SK-N-SH (cell line): ENCODE data around the gene EXOC3. TPM values are rescaled to one million over a fixed set of nuclear protein-coding genes. Genes with fewer than 3 reads are reported as not detected.

Experiments used
- CTCF ChIA-PET: fragments of 300-600, 350-600 bp; formaldehyde crosslinking; extraction: SDS; loops from one replicate; lab custom pipeline; 2021; lab: Yijun Ruan, JAX
- POLR2A ChIA-PET: fragments of 350-600 bp; sonication (Branson Sonifier 250); formaldehyde crosslinking; extraction: SDS; loops from one replicate; lab custom pipeline; 2020; ENCODE audit warnings: antibody characterized with exemption, inconsistent platforms; lab: Yijun Ruan, JAX
- DNase-seq: peaks from one replicate; pipeline ENCODE4 v3.0.0; 2012
- H2AFZ ChIP-seq: fragments of 200-600 bp; sonication (generic); 2 replicates; pipeline ENCODE4 v1.8.1; 2016; ENCODE audit warnings: antibody characterized with exemption, mild to moderate bottlenecking, low read depth
- H3F3A ChIP-seq: fragments of 200-600 bp; sonication (generic); replicated peaks from 2 replicates; pipeline ENCODE3; 2016; ENCODE audit warnings: antibody characterized with exemption, mild to moderate bottlenecking; ENCODE audit not compliant: insufficient read depth
- H3K27ac ChIP-seq, 2 experiments: fragments of 200-500 bp in 1 of 2; fragments of 200-600 bp in 1 of 2; sonication (Bioruptor generic) in 1 of 2; sonication (generic), shearing (Covaris generic) in 1 of 2; 2 replicates each; pipeline versions ENCODE4 v1.5.1 to v1.6.1; 2014 to 2016; ENCODE audit warnings: low read depth in 2 of 2, inconsistent platforms in 1 of 2, low read length in 1 of 2, mild to moderate bottlenecking in 1 of 2, mixed read lengths in 1 of 2
- H3K27me3 ChIP-seq: fragments of 200-600 bp; sonication (generic), shearing (Covaris generic); 2 replicates; pipeline ENCODE4 v1.6.1; 2016; ENCODE audit warnings: mixed run types; ENCODE audit not compliant: insufficient read depth
- H3K36me3 ChIP-seq, 2 experiments: fragments of 200-500 bp in 1 of 2; fragments of 200-600 bp in 1 of 2; sonication (Bioruptor generic) in 1 of 2; sonication (generic) in 1 of 2; replicated peaks in 1 of 2; 2 replicates each; pipeline versions ENCODE3 to v1.5.1; 2014 to 2016; ENCODE audit warnings: low read length in 1 of 2, mild to moderate bottlenecking in 1 of 2; ENCODE audit not compliant: insufficient read depth in 2 of 2, control insufficient read depth in 1 of 2
- H3K4me1 ChIP-seq, 2 experiments: fragments of 200-500 bp in 1 of 2; fragments of 200-600 bp in 1 of 2; sonication (Bioruptor generic) in 1 of 2; sonication (generic), shearing (Covaris generic) in 1 of 2; 2 replicates each; pipeline versions ENCODE4 v1.5.1 to v1.6.1; 2014 to 2016; ENCODE audit warnings: low read depth in 1 of 2, low read length in 1 of 2, mixed run types in 1 of 2; ENCODE audit not compliant: insufficient read depth in 2 of 2, control insufficient read depth in 1 of 2
- H3K4me2 ChIP-seq: fragments of 200-600 bp; sonication (generic), shearing (Covaris generic); 2 replicates; pipeline ENCODE4 v1.6.1; 2017; ENCODE audit warnings: mixed run types
- H3K4me3 ChIP-seq, 2 experiments: fragments of 200-500 bp in 1 of 2; fragments of 200-600 bp in 1 of 2; sonication (Bioruptor generic) in 1 of 2; sonication (generic), shearing (Covaris generic) in 1 of 2; 2 replicates each; pipeline versions ENCODE4 v1.5.1 to v1.8.1; 2014 to 2016; ENCODE audit warnings: low read depth in 2 of 2, inconsistent platforms in 1 of 2, low read length in 1 of 2, mild to moderate bottlenecking in 1 of 2, mixed read lengths in 1 of 2, moderate library complexity in 1 of 2
- H3K79me2 ChIP-seq: fragments of 200-600 bp; sonication (generic); 2 replicates; pipeline ENCODE4 v1.8.1; 2017; ENCODE audit warnings: mild to moderate bottlenecking; ENCODE audit not compliant: insufficient read depth
- H3K9ac ChIP-seq: fragments of 200-600 bp; sonication (generic); 2 replicates; pipeline ENCODE4 v1.6.1; 2017; ENCODE audit warnings: mixed run types
- H3K9me2 ChIP-seq: fragments of 200-600 bp; sonication (generic); 2 replicates; pipeline ENCODE4 v1.6.1; 2017; ENCODE audit warnings: mixed run types
- H3K9me3 ChIP-seq: fragments of 200-600 bp; sonication (generic); 2 replicates; pipeline ENCODE4 v1.6.1; 2017; ENCODE audit warnings: mixed run types, mild to moderate bottlenecking, moderate library complexity
- H4K20me1 ChIP-seq: fragments of 200-600 bp; sonication (generic); 2 replicates; pipeline ENCODE4 v1.6.1; 2017; ENCODE audit warnings: mild to moderate bottlenecking, mixed run types; ENCODE audit not compliant: insufficient read depth
- CHD2 ChIP-seq: fragments of 150-350 bp; IDR thresholded peaks from 2 replicates; pipeline ENCODE4 v1.6.1; 2018; ENCODE audit warnings: low read length; ENCODE audit not compliant: partially characterized antibody
- EP300 ChIP-seq, 2 experiments: IDR thresholded peaks; 2 replicates each; pipeline versions ENCODE4 v1.4.0 to v1.6.1; 2012; ENCODE audit warnings: borderline replicate concordance in 1 of 2, low read depth in 1 of 2, low read length in 1 of 2
- FOSL2 ChIP-seq: IDR thresholded peaks from 2 replicates; pipeline ENCODE4 v1.4.0; 2012; ENCODE audit warnings: low read depth, mild to moderate bottlenecking, moderate library complexity, borderline replicate concordance
- FOXJ3 ChIP-seq: sonication (generic); formaldehyde crosslinking; IDR thresholded peaks from 2 replicates; pipeline ENCODE4 v1.5.1; 2020; ENCODE audit warnings: mild to moderate bottlenecking, missing genetic modification reagents
- FOXM1 ChIP-seq: IDR thresholded peaks from 2 replicates; pipeline ENCODE4 v1.4.0; 2012; ENCODE audit warnings: low read depth, mild to moderate bottlenecking
- JUND ChIP-seq: IDR thresholded peaks from 2 replicates; pipeline ENCODE4 v1.4.0; 2012
- MEF2A ChIP-seq: IDR thresholded peaks from 2 replicates; pipeline ENCODE4 v1.4.0; 2012; ENCODE audit warnings: low read depth, borderline replicate concordance
- MXI1 ChIP-seq: IDR thresholded peaks from 2 replicates; pipeline ENCODE4 v1.6.1; 2012; ENCODE audit warnings: mild to moderate bottlenecking, low read depth, low read length, improper control_type of control experiment
- NFIC ChIP-seq: IDR thresholded peaks from 2 replicates; pipeline ENCODE4 v1.4.0; 2012; ENCODE audit warnings: borderline replicate concordance
- NRF1 ChIP-seq: IDR thresholded peaks from 2 replicates; pipeline ENCODE4 v1.6.1; 2012; ENCODE audit warnings: low read depth, mild to moderate bottlenecking, low read length
- POLR2AphosphoS5 ChIP-seq: IDR thresholded peaks from 2 replicates; pipeline ENCODE4 v1.6.1; 2012; ENCODE audit warnings: low read depth, low read length
- RAD21 ChIP-seq: IDR thresholded peaks from 2 replicates; pipeline ENCODE4 v1.6.1; 2012; ENCODE audit warnings: mild to moderate bottlenecking, low read length
- RFX5 ChIP-seq: IDR thresholded peaks from 2 replicates; pipeline ENCODE4 v1.6.1; 2012; ENCODE audit warnings: mild to moderate bottlenecking, improper control_type of control experiment, low read length
- RXRA ChIP-seq: IDR thresholded peaks from 2 replicates; pipeline ENCODE4 v1.4.0; 2012; ENCODE audit warnings: low read depth, mild to moderate bottlenecking, borderline replicate concordance
- SIN3A ChIP-seq: IDR thresholded peaks from 2 replicates; pipeline ENCODE4 v1.6.1; 2012; ENCODE audit warnings: low read depth, mild to moderate bottlenecking, low read length, moderate library complexity, borderline replicate concordance
- SMC3 ChIP-seq: IDR thresholded peaks from 2 replicates; pipeline ENCODE4 v1.6.1; 2012; ENCODE audit warnings: low read depth, low read length, improper control_type of control experiment
- TCF12 ChIP-seq: IDR thresholded peaks from 2 replicates; pipeline ENCODE4 v1.4.0; 2012
- USF1 ChIP-seq: IDR thresholded peaks from 2 replicates; pipeline ENCODE4 v1.4.0; 2012; ENCODE audit warnings: low read depth, borderline replicate concordance
- WGBS: methylation state at CpG from one replicate; pipeline ENCODE4 v1.1.6; 2017; ENCODE audit warnings: low lambda C conversion rate; 5-methylcytosine and 5-hydroxymethylcytosine counted together
- polyA plus RNA-seq, 3 experiments: library from polyadenylated mRNA; depleted of rRNA; stranded (reverse); fragments of >200 nt; gene quantifications; 2 replicates each; pipeline ENCODE4 v1.2.3, GENCODE V29; 2012
- TF ChIP-seq, protein P1 (sequence below): IDR thresholded peaks from 2 replicates; pipeline ENCODE4; 2012
- TF ChIP-seq, protein P2 (sequence below): IDR thresholded peaks from 2 replicates; pipeline ENCODE4 v1.4.0; 2012; ENCODE audit warnings: low read depth

Gene EXOC3
- polyA plus RNA-seq, 1 of the 3 experiments (the other 2 are of a cell fraction) = 25.7 TPM

DNA sequence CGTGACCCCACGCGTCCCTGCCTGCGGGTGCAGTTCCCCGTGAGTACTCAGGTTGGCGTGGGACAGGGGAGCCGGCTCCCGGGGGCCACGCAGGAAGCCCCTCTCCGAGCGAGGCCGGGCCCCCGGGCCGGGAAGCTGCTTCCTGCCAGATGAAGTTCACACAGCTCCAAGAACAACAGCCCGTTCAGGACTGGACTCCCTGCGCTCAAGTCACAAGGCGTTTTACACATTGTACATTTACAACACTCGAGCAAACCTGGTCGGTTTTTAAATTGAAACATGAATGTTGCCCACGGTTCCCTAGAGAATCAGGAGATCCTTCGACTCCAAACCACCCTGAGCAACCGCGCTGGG, 58.8 kb downstream of the EXOC3 start:
- no peaks in the 10 kb centered on the region for H3F3A ChIP-seq
- TF ChIP-seq MEF2A (no peak), RAD21 (no peak), POLR2AphosphoS5 (no peak), MXI1 (no peak), NFIC (no peak), EP300 (IDR thresholded peaks at IDR 0.05; ENCODE audit: borderline replicate concordance in 1 of 2, low read depth in 1 of 2, low read length in 1 of 2) (no peak), JUND (no peak), CHD2 (no peak), NRF1 (no peak)
- TF ChIP-seq, all 33 proteins: peak for 0
- Histone ChIP-seq H3K4me2 (no peak overlapping the region), H3K4me3 (no peak overlapping the region), H3K79me2 (no peaks in the 10 kb centered on the region), H3K9me3 (no peaks in the 10 kb centered on the region), H3K27me3 (peaks cover 22% of the 10 kb centered on the region; the same call in 1 of the 2 replicates), H2AFZ (no peak overlapping the region), H3K36me3 (no peaks in the 10 kb centered on the region), H3K9ac (no peak overlapping the region), H3K9me2 (no peaks in the 10 kb centered on the region), H4K20me1 (no peaks in the 10 kb centered on the region), H3K27ac (no peak overlapping the region), H3K4me1 (no peaks in the 10 kb centered on the region; a peak in 1 of 4 replicates)
- WGBS = 73% methylated on average over 7 of the region's 23 CpGs
- CTCF ChIA-PET = no interaction called here
- DNase-seq = no peak
- POLR2A ChIA-PET = no interaction called here

GRCh38 chr5:502325-503079, 59.5 kb downstream of the EXOC3 start:
- H3K36me3 ChIP-seq = no peaks in the 10 kb centered on the region
- no peaks in the 10 kb centered on the region; a peak in 1 of 4 replicates for H3K4me1 ChIP-seq
- POLR2A ChIA-PET = no interaction called here
- 75% methylated on average over 31 of the region's 36 CpGs for WGBS
- no peak for DNase-seq
- H3K9me3 ChIP-seq = no peaks in the 10 kb centered on the region
- TF ChIP-seq MXI1 = no peak
- no peak for TF ChIP-seq EP300 (IDR thresholded peaks at IDR 0.05; ENCODE audit: borderline replicate concordance in 1 of 2, low read depth in 1 of 2, low read length in 1 of 2)
- no peak for TF ChIP-seq FOSL2
- TF ChIP-seq RFX5 = no peak
- no peak for TF ChIP-seq MEF2A
- TF ChIP-seq FOXM1 = no peak
- TF ChIP-seq, protein P1, sequence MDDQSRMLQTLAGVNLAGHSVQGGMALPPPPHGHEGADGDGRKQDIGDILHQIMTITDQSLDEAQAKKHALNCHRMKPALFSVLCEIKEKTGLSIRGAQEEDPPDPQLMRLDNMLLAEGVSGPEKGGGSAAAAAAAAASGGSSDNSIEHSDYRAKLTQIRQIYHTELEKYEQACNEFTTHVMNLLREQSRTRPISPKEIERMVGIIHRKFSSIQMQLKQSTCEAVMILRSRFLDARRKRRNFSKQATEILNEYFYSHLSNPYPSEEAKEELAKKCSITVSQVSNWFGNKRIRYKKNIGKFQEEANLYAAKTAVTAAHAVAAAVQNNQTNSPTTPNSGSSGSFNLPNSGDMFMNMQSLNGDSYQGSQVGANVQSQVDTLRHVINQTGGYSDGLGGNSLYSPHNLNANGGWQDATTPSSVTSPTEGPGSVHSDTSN = no peak
- TF ChIP-seq USF1 = no peak
- TF ChIP-seq FOXJ3 (CRISPR knock-in tag) = no peak
- TF ChIP-seq, protein P2, sequence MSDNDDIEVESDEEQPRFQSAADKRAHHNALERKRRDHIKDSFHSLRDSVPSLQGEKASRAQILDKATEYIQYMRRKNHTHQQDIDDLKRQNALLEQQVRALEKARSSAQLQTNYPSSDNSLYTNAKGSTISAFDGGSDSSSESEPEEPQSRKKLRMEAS = no peak
- TF ChIP-seq TCF12 = no peak
- TF ChIP-seq NFIC = no peak
- no peak for TF ChIP-seq SIN3A
- TF ChIP-seq RXRA = no peak
- TF ChIP-seq SMC3 = no peak
- TF ChIP-seq, all 33 proteins: peak for 0
- Histone ChIP-seq H3K4me3 (no peak overlapping the region), H3K27me3 (peaks cover 16% of the 10 kb centered on the region; the same call in 1 of the 2 replicates), H3F3A (no peaks in the 10 kb centered on the region), H3K9me2 (no peaks in the 10 kb centered on the region), H2AFZ (no peak overlapping the region), H3K27ac (no peak overlapping the region), H3K4me2 (no peak overlapping the region), H3K9ac (no peak overlapping the region), H3K79me2 (no peaks in the 10 kb centered on the region), H4K20me1 (no peaks in the 10 kb centered on the region)
- CTCF ChIA-PET = no interaction called here
